ENCODE data around the gene SUGT1.

DNA sequence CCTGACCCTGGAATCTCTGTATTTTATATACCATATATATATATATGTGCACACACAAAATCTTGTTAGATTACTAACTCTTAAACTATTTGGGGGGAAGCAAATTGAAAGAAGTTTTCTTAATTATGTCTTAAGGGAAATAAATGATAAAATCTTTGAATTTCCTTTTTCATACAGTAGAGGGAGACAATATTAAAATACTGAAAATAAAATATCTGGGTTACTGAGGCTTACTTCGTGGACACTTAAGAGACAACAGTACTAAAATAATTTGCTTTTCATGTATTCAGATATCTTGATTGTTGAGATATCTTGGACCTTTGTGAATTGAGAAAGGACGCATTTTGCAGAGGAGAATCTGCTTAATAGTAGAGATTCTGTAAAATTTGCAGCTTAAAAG, 17.0 kb downstream of the SUGT1 start:
- no peak for TF ChIP-seq POLR2AphosphoS5 (IDR thresholded peaks at IDR 0.05)
- TF ChIP-seq POLR2A (IDR thresholded peaks at IDR 0.05): no peak
- TF ChIP-seq, protein P1, sequence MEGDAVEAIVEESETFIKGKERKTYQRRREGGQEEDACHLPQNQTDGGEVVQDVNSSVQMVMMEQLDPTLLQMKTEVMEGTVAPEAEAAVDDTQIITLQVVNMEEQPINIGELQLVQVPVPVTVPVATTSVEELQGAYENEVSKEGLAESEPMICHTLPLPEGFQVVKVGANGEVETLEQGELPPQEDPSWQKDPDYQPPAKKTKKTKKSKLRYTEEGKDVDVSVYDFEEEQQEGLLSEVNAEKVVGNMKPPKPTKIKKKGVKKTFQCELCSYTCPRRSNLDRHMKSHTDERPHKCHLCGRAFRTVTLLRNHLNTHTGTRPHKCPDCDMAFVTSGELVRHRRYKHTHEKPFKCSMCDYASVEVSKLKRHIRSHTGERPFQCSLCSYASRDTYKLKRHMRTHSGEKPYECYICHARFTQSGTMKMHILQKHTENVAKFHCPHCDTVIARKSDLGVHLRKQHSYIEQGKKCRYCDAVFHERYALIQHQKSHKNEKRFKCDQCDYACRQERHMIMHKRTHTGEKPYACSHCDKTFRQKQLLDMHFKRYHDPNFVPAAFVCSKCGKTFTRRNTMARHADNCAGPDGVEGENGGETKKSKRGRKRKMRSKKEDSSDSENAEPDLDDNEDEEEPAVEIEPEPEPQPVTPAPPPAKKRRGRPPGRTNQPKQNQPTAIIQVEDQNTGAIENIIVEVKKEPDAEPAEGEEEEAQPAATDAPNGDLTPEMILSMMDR (IDR thresholded peaks at IDR 0.05): no peak

All from transverse colon (tissue), 4 donors.